ENCODE measurements around the gene BICC1.

BICC1 gene

GRCh38 chr10:58785354-58785753 lies 272.7 kb downstream of the BICC1 start:
- no peak for DNase-seq

GRCh38 chr10:58791137-58791536 lies 278.5 kb downstream of the BICC1 start:
- DNase-seq = no peak

- DNase-seq = no peak
Measured at GRCh38 chr10:58795560-58795959, 282.9 kb downstream of the BICC1 start.

- no peak for DNase-seq
Measured at GRCh38 chr10:58796242-58796641, 283.6 kb downstream of the BICC1 start.

GRCh38 chr10:58796824-58797223 lies 284.2 kb downstream of the BICC1 start:
- DNase-seq = no peak

GRCh38 chr10:58797356-58797755 lies 284.7 kb downstream of the BICC1 start:
- no peak for DNase-seq

- no peak for DNase-seq
Measured at GRCh38 chr10:58802047-58802446, 289.4 kb downstream of the BICC1 start.

GRCh38 chr10:58806323-58806722 lies 293.7 kb downstream of the BICC1 start:
- DNase-seq = no peak

- no peak for DNase-seq
Measured at GRCh38 chr10:58806970-58807628, 294.4 kb downstream of the BICC1 start.

- DNase-seq = no peak
Measured at GRCh38 chr10:58807629-58808022, 295.0 kb downstream of the BICC1 start.

- no peak for DNase-seq
Measured at GRCh38 chr10:58810751-58811150, 298.1 kb downstream of the BICC1 start.

GRCh38 chr10:58813573-58813972 lies 300.9 kb downstream of the BICC1 start:
- DNase-seq = no peak

- DNase-seq = no peak
Measured at GRCh38 chr10:58817201-58817846, 304.7 kb downstream of the BICC1 start.

- no peak for DNase-seq
Measured at GRCh38 chr10:58818900-58819299, 306.2 kb downstream of the BICC1 start.

GRCh38 chr10:58820386-58820785 lies 307.7 kb downstream of the BICC1 start:
- no peak for DNase-seq

GRCh38 chr10:58820861-58821751 lies 308.4 kb downstream of the BICC1 start:
- DNase-seq = no peak

- no peak for DNase-seq
Measured at GRCh38 chr10:58821752-58822056, 309.0 kb downstream of the BICC1 start.

- no peak for DNase-seq
Measured at GRCh38 chr10:58823983-58824382, 311.3 kb downstream of the BICC1 start.

GRCh38 chr10:58824396-58824795 lies 311.7 kb downstream of the BICC1 start:
- DNase-seq = no peak

- no peak for DNase-seq
Measured at GRCh38 chr10:58826694-58827093, 314.0 kb downstream of the BICC1 start.

- no peak for DNase-seq
Measured at GRCh38 chr10:58827381-58827780, 314.7 kb downstream of the BICC1 start.

GRCh38 chr10:58829839-58830238 lies 317.2 kb downstream of the BICC1 start:
- no peak for DNase-seq

GRCh38 chr10:58830697-58831096 lies 318.0 kb downstream of the BICC1 start:
- no peak for DNase-seq

Data from stimulated activated naive CD4-positive, alpha-beta T cell (primary cell).